Measurements from ENCODE around the gene PRELID3B. TPM values are rescaled to one million over a fixed set of nuclear protein-coding genes. Genes with fewer than 3 reads are reported as not detected.

PRELID3B gene
- total RNA-seq, 1 donor from 2014 or later = 45.2 TPM

- no peaks in the 10 kb centered on the region for H3K9me3 Mint-ChIP-seq
- H3K4me3 Mint-ChIP-seq = no peak overlapping the region
- no peak for DNase-seq (ENCODE audit: low spot score in 2 of 2, unreplicated experiment in 2 of 2)
- peaks cover 13% of the 10 kb centered on the region for H3K27me3 Mint-ChIP-seq (ENCODE audit: low read depth)
- peaks cover 4% of the 10 kb centered on the region for H3K4me1 Mint-ChIP-seq
- no peaks in the 10 kb centered on the region for H3K36me3 Mint-ChIP-seq
- TF ChIP-seq CTCF (IDR thresholded peaks at IDR 0.05; ENCODE audit: unreplicated experiment) = no peak
- no peak overlapping the region for H3K27ac Mint-ChIP-seq
These were observed 6.1 kb upstream of the PRELID3B start for GRCh38 chr20:59048681-59049030.

GRCh38 chr20:59047938-59048680 is 5.5 kb upstream of the PRELID3B start:
- TF ChIP-seq CTCF (IDR thresholded peaks at IDR 0.05; ENCODE audit: unreplicated experiment) = no peak
- H3K4me3 Mint-ChIP-seq = no peak overlapping the region
- H3K9me3 Mint-ChIP-seq = no peaks in the 10 kb centered on the region
- H3K27ac Mint-ChIP-seq = no peak overlapping the region
- H3K4me1 Mint-ChIP-seq = peaks cover 8% of the 10 kb centered on the region
- H3K27me3 Mint-ChIP-seq (ENCODE audit: low read depth) = peaks cover 13% of the 10 kb centered on the region
- H3K36me3 Mint-ChIP-seq = no peaks in the 10 kb centered on the region
- no peak for DNase-seq (ENCODE audit: low spot score in 2 of 2, unreplicated experiment in 2 of 2)

- H3K27me3 Mint-ChIP-seq (ENCODE audit: low read depth) = peaks cover 13% of the 10 kb centered on the region
These were observed 4.3 kb upstream of the PRELID3B start for GRCh38 chr20:59046862-59047261.

GRCh38 chr20:59044796-59045195 is 2.2 kb upstream of the PRELID3B start:
- peaks cover 6% of the 10 kb centered on the region for H3K36me3 Mint-ChIP-seq
- peaks cover 4% of the 10 kb centered on the region for H3K27me3 Mint-ChIP-seq (ENCODE audit: low read depth)
- H3K4me3 Mint-ChIP-seq = no peak overlapping the region
- no peaks in the 10 kb centered on the region for H3K9me3 Mint-ChIP-seq
- H3K27ac Mint-ChIP-seq = no peak overlapping the region
- no peak for TF ChIP-seq CTCF (IDR thresholded peaks at IDR 0.05; ENCODE audit: unreplicated experiment)
- peaks cover 27% of the 10 kb centered on the region for H3K4me1 Mint-ChIP-seq
- DNase-seq (ENCODE audit: low spot score in 2 of 2, unreplicated experiment in 2 of 2) = no peak

More at GRCh38 chr20:59046862-59047261, 4.3 kb upstream of the PRELID3B start:
- no peak overlapping the region for H3K4me3 Mint-ChIP-seq
- H3K27ac Mint-ChIP-seq = no peak overlapping the region
- H3K36me3 Mint-ChIP-seq = no peaks in the 10 kb centered on the region
- TF ChIP-seq CTCF (IDR thresholded peaks at IDR 0.05; ENCODE audit: unreplicated experiment) = no peak
- H3K4me1 Mint-ChIP-seq = peaks cover 8% of the 10 kb centered on the region
- H3K9me3 Mint-ChIP-seq = no peaks in the 10 kb centered on the region
- no peak for DNase-seq (ENCODE audit: low spot score in 2 of 2, unreplicated experiment in 2 of 2)

- no peak overlapping the region for H3K4me3 Mint-ChIP-seq
- no peak for DNase-seq (ENCODE audit: low spot score in 2 of 2, unreplicated experiment in 2 of 2)
- TF ChIP-seq CTCF (IDR thresholded peaks at IDR 0.05; ENCODE audit: unreplicated experiment) = no peak
- H3K27me3 Mint-ChIP-seq (ENCODE audit: low read depth) = peaks cover 1% of the 10 kb centered on the region
- H3K4me1 Mint-ChIP-seq = peaks cover 31% of the 10 kb centered on the region
- H3K36me3 Mint-ChIP-seq = peaks cover 6% of the 10 kb centered on the region
- H3K27ac Mint-ChIP-seq = no peak overlapping the region
- H3K9me3 Mint-ChIP-seq = no peaks in the 10 kb centered on the region
These were observed 1.7 kb upstream of the PRELID3B start for GRCh38 chr20:59044295-59044694.
